ENCODE measurements around the gene WBP4.

DNA sequence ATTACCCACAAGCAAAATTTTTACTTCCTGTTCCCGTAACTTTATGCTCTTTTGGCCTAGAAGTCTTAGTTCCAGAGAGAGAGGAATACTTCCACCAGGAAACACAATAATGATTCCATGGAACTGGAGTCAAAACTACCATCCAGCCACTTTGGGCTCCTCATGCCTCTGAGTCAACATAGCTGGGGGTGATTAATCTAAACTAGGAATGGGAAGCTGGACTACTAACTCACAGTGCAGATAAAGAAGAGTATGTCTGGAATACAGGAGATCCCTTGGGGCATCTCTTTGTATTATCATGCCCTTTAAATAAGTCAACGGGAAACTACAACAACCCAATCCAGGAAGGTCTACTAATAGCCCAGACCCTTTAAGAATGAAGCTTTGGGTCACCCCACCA lies 33.3 kb upstream of the WBP4 start:
- no peak for TF ChIP-seq GATA2 (IDR thresholded peaks at IDR 0.05; ENCODE audit: low read depth, low read length)
- TF ChIP-seq GATA3 (IDR thresholded peaks at IDR 0.05; ENCODE audit: low read depth, low read length) = no peak
